GM19240 (cell line): Measurements from ENCODE around the gene PPP1R3G.
"Not testable (repeated sequence)": the region's sequence is repeated elsewhere in the genome, so short reads cannot be mapped to it uniquely, and the experiment has no call there.

ENCODE experiments used
- DNase-seq: peaks from one replicate; pipeline ENCODE4 v3.0.0; 2011; ENCODE audit warnings: low spot score; ENCODE audit not compliant: insufficient read length

The PPP1R3G gene

GRCh38 chr6:5116243-5116991 lies 31.3 kb downstream of the PPP1R3G start:
- no peak for DNase-seq

GRCh38 chr6:5119090-5119951 lies 34.2 kb downstream of the PPP1R3G start:
- no peak for DNase-seq

DNA sequence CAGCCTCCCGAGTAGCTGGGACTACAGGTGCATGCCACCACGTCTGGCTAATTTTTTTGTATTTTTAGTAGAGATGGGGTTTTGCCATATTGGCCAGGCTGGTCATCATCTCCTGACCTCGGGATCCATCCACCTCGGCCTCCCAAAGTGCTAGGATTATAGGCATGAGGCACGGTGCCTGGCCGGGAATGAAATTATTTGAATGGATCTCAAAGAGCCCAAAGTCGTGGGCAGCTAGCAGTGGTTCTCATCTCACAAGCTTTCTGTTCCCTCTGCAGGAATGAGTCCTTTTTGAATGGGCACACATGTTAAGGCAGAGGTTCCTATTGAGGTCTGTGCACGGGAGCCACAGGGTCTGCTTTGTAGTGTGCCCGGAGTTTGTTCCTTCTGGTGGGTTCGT lies 34.9 kb downstream of the PPP1R3G start:
- no peak for DNase-seq

GRCh38 chr6:5120543-5120942 lies 35.4 kb downstream of the PPP1R3G start:
- not testable (repeated sequence) for DNase-seq

DNA sequence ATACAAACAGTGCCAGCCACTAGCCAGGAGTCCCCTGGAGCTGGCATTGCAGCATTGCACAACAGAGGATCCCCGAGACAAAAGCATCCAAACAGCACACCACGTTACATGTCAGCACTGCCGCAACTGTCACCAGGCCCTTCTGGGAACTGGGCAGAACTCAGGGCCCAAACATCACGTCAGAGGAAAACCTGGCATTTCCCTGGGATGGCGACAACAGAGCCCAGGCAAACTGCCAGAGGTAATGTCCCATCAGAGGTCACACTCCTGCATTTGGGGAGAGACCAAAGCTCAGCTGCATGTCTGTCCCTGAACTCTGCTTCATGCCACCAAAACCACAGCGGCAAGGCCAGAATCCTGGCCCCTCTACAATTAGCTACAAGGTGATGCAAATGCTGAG lies 36.3 kb downstream of the PPP1R3G start:
- DNase-seq = no peak

DNA sequence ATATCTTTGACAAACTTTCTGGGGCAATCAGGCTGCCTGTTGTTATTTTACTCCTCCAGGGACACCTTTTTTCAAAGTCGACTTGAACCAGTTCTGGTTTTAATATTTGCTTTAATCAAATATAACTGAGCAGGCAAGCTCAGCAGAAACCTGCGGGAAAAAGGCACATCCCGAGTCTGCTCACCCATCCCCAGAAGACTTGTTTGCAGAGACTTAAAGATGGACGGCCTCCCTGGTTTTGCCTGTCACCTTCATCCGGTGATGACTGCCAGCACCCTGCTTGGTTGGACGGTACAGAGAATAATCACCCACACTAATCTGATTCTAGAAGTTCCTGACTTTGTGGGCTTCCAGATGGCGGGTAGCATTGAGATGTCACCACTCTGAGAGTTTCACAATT lies 36.8 kb downstream of the PPP1R3G start:
- DNase-seq = no peak

GRCh38 chr6:5122504-5123112 lies 37.5 kb downstream of the PPP1R3G start:
- DNase-seq = no peak

GRCh38 chr6:5123296-5124143 lies 38.4 kb downstream of the PPP1R3G start:
- DNase-seq = no peak

DNA sequence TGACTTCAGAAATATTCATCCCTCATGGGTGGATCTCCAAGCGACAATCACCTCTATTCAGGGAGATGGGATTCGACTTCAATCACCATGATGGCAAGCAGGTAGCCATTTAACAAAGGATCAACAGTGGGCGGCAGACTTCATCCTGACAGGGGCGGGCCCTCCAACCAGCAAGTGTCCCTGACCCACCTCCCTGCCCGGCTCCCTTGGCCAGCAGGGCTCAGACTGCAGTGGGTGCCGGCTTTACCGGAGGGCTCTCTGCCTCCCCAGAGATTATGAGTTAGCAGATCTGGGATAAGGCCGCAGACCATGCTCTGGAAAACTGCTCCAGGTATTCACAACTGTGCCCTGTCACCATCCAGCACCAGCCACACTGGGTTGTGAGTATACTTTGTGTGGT lies 39.4 kb downstream of the PPP1R3G start:
- no peak for DNase-seq

DNA sequence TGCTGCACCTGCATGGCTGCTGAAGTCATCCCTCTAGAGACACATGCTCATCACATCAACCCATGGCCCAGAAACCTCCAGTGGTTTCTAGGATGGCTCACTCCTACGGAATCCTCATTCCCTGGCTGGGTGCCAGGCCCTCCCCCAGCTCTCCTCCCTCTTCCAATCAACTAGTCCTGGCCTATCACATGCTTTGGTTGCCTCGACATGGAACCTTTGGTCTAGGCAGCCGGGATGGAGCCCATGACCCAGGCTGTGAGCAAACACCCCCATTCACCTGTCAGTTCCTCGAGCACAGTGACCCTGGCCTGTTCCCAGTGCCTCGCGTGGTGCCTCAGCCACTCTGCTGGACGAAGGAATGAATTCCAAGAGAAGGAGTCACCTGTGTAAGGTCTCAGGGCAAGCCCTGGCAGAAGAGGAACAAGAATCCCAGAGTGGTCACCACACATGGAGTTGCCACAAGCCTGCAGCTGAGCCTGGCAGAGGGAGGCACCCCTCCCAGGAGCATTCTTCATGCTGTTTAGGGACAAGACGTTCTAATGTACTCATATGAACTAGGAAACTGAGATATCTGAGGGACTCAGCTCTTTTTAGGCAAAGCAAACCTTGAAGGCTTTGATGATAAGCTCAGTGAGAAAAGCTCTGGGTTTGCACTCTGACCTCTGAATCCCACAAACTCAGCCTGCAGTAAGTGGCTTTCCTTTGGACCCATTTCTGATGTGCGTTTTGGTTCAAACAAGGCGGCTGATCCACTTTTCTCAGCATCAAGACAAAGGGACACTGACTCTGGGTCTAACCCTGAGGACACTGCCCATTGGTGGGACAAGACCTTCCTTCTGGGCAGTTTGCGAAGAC lies 40.2 kb downstream of the PPP1R3G start:
- DNase-seq = no peak

- no peak for DNase-seq
These were observed 41.1 kb downstream of the PPP1R3G start for GRCh38 chr6:5126214-5126613.

DNA sequence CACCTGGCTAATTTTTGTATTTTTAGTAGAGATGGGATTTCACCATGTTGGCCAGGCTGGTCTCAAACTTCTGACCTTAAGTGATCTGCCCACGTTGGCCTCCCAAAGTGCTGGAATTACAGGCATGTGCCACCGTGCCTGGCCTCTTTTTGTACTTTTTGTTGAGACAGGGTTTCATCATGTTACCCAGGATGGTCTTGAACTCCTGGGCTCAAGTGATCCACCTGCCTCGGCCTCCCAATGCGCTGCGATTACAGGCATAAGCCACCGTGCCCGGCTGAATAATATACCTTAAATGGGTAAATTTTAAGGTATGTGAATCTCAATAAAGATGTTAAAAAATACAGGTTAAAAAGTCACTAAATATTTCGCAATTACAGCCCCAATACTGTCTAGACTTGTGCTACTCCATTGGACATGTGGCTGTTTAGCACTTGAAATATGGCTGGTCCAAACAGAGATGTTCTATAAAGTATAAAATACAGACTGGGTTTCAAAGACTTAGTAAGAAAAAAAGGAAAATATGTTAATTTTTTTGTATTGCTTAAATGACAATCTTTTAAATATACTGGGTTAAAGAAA lies 42.1 kb downstream of the PPP1R3G start:
- no peak for DNase-seq

- no peak for DNase-seq
These were observed 43.2 kb downstream of the PPP1R3G start for GRCh38 chr6:5128351-5128750.

- no peak for DNase-seq
These were observed 45.2 kb downstream of the PPP1R3G start for GRCh38 chr6:5130135-5130866.

DNA sequence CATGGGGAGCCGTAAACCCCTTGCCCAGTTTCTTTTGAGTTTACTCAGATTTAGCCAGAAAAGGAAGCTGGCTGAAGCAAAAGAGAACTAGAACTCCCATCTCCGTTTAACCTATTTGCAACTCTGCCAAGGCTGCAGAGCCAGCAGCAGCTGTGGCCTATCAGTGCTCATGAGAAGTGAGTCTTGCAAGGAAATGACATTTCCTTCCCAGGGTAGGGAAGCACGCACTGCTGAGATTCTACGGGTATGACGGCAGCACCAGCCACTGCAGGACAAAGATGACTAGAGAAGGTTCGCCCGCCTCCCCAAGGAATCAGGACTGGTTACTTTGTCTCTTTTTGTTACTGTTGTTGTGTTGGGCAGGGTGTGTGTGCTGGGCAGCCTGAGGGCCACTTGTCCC lies 47.6 kb downstream of the PPP1R3G start:
- DNase-seq = no peak

DNA sequence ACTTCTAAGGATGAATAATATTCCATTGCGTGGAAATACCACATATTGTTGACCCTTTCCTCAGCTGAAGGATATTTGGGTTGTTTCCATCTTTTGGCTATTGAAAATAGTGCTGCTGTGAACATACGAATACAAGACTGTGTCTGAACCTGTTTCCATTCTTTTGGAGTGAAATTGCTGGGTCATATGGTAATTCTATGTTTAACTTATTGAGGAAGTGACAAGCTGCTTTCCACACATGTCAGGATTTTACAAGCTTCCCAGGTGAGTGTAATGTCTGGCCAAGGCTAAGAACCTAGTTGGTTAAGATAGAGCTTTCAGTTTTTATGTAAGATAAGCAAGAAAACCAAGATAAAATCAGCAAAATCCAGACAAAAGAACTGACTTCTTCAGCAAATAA lies 48.8 kb downstream of the PPP1R3G start:
- DNase-seq = no peak

- no peak for DNase-seq
These were observed 50.7 kb downstream of the PPP1R3G start for GRCh38 chr6:5135788-5136376.

DNA sequence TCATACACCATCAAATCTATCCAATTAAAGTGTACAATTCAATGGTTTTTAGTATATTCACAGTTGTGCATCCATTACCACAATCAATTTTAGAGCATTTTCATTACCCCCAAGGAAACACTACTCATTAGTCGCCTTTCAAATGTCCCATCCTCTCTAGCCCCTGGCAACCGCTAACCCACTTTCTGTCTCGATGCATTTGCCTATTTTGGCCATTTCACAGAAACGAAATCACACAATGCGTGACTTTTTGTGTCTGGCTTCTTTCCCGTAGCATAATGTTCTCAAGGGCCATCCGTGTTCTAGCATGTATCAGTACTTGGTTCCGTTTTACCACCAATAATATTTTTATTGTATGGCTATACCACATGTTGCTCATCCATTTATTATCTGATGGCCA lies 51.7 kb downstream of the PPP1R3G start:
- no peak for DNase-seq
